NB4 (cell line): ENCODE measurements around the gene DERL2.

ENCODE experiments used
- POLR2A ChIP-seq: IDR thresholded peaks from 2 replicates; pipeline ENCODE4 v1.6.1; 2011; ENCODE audit warnings: mild to moderate bottlenecking; ENCODE audit not compliant: insufficient read length; ENCODE audit errors: extremely low read depth
- TF ChIP-seq, protein P1 (sequence below): IDR thresholded peaks from one replicate; pipeline ENCODE4 v1.5.1; 2012; ENCODE audit warnings: low read depth, low read length
- TF ChIP-seq, protein P2 (sequence below): IDR thresholded peaks from 2 replicates; pipeline ENCODE4 v1.6.1; 2011; ENCODE audit warnings: low read depth, low read length

- TF ChIP-seq, protein P1, sequence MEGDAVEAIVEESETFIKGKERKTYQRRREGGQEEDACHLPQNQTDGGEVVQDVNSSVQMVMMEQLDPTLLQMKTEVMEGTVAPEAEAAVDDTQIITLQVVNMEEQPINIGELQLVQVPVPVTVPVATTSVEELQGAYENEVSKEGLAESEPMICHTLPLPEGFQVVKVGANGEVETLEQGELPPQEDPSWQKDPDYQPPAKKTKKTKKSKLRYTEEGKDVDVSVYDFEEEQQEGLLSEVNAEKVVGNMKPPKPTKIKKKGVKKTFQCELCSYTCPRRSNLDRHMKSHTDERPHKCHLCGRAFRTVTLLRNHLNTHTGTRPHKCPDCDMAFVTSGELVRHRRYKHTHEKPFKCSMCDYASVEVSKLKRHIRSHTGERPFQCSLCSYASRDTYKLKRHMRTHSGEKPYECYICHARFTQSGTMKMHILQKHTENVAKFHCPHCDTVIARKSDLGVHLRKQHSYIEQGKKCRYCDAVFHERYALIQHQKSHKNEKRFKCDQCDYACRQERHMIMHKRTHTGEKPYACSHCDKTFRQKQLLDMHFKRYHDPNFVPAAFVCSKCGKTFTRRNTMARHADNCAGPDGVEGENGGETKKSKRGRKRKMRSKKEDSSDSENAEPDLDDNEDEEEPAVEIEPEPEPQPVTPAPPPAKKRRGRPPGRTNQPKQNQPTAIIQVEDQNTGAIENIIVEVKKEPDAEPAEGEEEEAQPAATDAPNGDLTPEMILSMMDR, result no peak
- no peak for TF ChIP-seq POLR2A
- TF ChIP-seq, protein P2, sequence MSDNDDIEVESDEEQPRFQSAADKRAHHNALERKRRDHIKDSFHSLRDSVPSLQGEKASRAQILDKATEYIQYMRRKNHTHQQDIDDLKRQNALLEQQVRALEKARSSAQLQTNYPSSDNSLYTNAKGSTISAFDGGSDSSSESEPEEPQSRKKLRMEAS, result no peak
Observed at GRCh38 chr17:5430413-5430999, 55.5 kb downstream of the DERL2 start.
